ENCODE results near the gene TICAM1. TPM values are rescaled to one million over a fixed set of nuclear protein-coding genes. Genes with fewer than 3 reads are reported as not detected.
"Not testable (repeated sequence)": the region's sequence is repeated elsewhere in the genome, so short reads cannot be mapped to it uniquely, and the experiment has no call there.

The TICAM1 gene
- 1 to 10 TPM; 7.3 to 7.7 (median 7.6) TPM for polyA plus RNA-seq (ENCODE audit: insufficient read length in 3 of 3)
- long read RNA-seq, donor 1, partial matches to known transcripts, result 0 of 1 reads
- long read RNA-seq, donor 1, other reads (novel, unspliced or antisense), result 0 of 1 reads
- long read RNA-seq, donor 2, partial matches to known transcripts, result 0 of 3 reads
- long read RNA-seq, donor 2, other reads (novel, unspliced or antisense), result 0 of 3 reads
- long read RNA-seq, donor 3, partial matches to known transcripts, result 0 of 2 reads
- long read RNA-seq, donor 3, other reads (novel, unspliced or antisense), result 0 of 2 reads
- long read RNA-seq, donor 4, partial matches to known transcripts, result 0 of 3 reads
- long read RNA-seq, donor 4, other reads (novel, unspliced or antisense), result 0 of 3 reads
- long read RNA-seq, donor 5, partial matches to known transcripts, result 0 of 2 reads
- long read RNA-seq, donor 5, other reads (novel, unspliced or antisense), result 0 of 2 reads
- long read RNA-seq, donor 6, partial matches to known transcripts, result 0 of 3 reads
- long read RNA-seq, donor 6, other reads (novel, unspliced or antisense), result 0 of 3 reads
- long read RNA-seq, donor 7, transcript TICAM1-201 (2 exons, 2,676 nt), result major isoform, 6 of 6 reads
- long read RNA-seq, donor 7, partial matches to known transcripts, result 0 of 6 reads
- long read RNA-seq, donor 7, other reads (novel, unspliced or antisense), result 0 of 6 reads
- long read RNA-seq, donor 8, partial matches to known transcripts, result 0 of 1 reads
- long read RNA-seq, donor 8, other reads (novel, unspliced or antisense), result 0 of 1 reads
- long read RNA-seq, donor 9, transcript TICAM1-201 (2 exons, 2,676 nt), result major isoform, 5 of 5 reads
- long read RNA-seq, donor 9, partial matches to known transcripts, result 0 of 5 reads
- long read RNA-seq, donor 9, other reads (novel, unspliced or antisense), result 0 of 5 reads
- long read RNA-seq, donor 10, partial matches to known transcripts, result 0 of 4 reads
- long read RNA-seq, donor 10, other reads (novel, unspliced or antisense), result 0 of 4 reads
- long read RNA-seq, donor 11, partial matches to known transcripts, result 0 of 1 reads
- long read RNA-seq, donor 11, other reads (novel, unspliced or antisense), result 0 of 1 reads
- long read RNA-seq, donor 12, partial matches to known transcripts, result 0 of 2 reads
- long read RNA-seq, donor 12, other reads (novel, unspliced or antisense), result 0 of 2 reads
- long read RNA-seq, donor 13, partial matches to known transcripts, result 0 of 4 reads
- long read RNA-seq, donor 13, other reads (novel, unspliced or antisense), result 0 of 4 reads
- long read RNA-seq, donor 14, result 0 reads
- long read RNA-seq, donor 15, result 0 reads
- long read RNA-seq, donor 16, partial matches to known transcripts, result 0 of 4 reads
- long read RNA-seq, donor 16, other reads (novel, unspliced or antisense), result 0 of 4 reads

DNA sequence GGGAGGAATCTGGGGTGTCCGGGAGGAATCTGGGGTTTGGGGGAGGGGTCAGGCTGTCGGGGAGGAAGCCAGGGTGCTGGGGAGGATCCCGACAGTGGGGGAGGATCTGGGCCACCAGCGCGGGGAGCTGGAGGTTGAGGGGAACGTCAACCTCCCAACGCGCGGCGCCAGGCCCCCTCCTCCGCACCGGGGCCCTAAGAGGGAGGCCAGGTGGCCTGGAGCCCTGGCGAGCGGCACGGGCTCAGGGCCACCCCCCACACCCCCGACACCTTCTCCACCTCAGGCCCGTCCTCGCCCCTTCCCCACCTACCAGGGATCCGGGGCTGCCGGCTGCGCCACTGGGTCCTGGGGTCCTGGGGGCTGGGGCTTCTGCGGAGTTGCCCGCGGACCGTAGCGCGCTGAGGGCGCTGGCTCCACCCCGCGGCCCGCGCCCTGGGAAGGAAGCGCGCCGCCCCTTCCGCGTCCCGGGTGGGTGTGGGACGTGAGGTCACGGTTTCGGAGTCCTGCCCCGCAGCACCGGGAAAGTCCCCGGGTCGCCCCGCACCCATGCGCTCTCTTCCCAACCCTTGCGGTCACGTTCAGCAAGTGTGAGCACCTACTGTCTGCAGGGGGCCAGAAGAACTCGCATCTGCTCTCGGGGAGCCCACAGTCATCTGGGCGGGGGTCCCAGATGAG, at the start of gene TICAM1:
Gene TICAM1, minus strand, starts transcription at position 409 of the 675 bp plus-strand sequence. CDS start 13,335 bp downstream, outside the sequence.
- DNase-seq, result peak; percentile 38

DNA sequence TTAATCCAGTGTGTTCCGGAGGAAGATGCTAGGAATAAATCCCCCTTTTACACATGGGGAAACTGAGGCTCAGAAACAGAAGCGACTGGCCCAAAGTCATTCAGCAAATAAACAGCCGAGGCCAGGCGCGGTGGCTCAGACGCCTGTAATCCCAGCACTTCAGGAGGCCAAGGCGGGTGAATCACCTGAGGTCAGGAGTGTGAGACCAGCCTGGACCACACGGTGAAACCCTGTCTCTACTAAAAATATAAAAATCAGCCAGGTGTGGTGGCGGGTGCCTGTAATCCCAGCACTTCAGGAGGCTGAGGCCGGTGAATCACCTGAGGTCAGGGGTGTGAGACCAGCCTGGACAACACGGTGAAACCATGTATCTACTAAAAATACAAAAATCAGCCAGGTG, 47.5 kb upstream of the TICAM1 start:
- no peak for DNase-seq

DNA sequence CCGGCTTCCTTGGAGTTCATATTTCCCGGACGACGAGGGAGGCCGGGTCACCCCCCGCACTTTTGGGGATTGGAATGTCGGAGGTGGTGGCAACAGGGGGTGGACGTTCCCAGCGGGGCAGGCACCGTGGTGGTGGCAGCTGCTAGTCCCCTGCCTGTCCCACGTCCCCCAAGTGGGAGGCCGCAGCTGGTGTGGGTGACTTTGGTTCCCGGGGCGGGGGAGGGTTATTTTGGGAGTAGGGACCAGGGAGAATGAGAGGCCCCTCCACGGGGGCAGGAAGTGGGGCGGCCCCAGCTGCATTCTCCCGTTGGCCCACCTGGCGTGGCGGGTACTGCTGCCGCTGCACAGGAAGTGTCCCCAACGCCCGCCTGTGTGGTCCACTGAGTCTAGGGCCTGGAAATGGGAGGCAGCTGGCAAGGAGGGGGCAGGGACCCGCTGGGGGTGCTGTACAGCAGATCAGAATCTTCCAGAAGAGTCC, 47.0 kb upstream of the TICAM1 start:
- peak; percentile 40 for DNase-seq

DNA sequence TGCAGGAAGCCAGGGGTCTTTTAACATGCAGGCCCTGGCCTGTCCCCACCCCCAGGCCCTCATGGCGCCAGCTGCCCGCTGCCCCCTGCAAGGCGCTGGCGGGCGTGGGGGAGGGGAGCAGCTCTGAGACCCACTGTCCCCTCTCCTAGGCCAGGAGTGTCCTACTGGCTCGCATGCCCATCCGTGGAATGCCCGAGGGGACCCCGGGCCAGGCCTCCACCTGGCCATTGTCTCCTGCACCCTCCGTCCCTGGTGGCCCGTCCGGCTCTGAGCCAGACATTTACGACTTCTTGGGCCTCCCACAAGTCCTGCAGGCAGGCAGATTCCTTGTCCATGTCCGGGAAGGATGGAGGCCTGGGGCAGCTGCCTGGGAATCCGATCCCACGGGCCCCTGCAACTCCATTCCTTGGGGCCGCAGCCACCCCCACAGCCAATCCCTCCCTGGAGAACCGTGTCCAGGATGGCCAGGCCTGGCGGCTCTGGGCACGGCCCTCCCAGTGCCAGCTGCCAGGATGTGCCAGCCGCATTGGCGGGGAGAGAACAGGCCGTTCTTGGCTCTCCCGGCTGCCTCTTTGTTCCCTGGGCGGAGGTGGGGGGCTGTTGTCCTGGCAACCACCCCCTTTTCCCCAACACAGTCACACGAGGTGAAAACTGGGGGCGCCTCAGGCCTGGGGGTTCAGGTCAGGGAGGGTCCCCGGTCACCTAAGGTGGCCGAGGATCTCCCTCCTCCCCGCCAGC, 46.4 kb upstream of the TICAM1 start:
- DNase-seq, result no peak

DNA sequence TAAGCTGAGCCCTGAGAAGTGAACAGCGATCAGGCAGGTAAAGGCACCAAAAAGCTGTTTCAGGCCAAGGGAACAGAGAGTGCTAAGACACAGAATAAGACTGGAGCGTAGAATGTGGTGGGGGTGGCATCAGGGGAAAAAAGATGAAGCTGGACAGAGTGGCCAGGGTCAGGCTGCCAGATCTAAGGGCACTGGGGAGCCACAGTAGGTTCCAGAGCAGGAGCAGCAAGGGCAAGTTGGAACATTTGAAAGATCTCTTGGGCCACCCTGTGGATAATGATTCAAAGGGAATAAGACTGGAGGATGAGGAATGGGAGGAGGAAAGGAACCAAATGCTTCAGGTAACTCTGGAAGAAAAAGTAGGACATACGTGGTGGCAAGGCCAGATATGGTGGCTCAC, 42.4 kb upstream of the TICAM1 start:
- DNase-seq, result no peak

DNA sequence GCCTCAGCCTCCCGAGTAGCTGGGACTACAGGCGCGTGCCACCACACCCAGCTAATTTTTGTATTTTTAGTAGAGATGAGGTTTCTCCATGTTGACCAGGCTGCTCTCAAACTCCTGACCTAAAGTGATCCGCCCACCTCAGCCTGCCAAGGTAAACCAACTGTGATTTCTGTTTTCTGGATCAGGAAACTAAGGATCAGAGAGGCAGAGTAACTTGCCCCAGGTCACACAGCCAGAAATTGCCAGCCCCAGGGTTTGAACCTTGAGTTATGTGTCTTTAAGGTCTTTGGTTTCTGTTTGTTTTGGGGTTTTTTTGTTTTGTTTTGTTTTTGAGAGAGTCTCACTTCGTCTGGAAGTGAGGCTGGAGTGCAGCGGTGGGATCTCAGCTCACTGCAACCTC, 40.2 kb upstream of the TICAM1 start:
- DNase-seq, result no peak

DNA sequence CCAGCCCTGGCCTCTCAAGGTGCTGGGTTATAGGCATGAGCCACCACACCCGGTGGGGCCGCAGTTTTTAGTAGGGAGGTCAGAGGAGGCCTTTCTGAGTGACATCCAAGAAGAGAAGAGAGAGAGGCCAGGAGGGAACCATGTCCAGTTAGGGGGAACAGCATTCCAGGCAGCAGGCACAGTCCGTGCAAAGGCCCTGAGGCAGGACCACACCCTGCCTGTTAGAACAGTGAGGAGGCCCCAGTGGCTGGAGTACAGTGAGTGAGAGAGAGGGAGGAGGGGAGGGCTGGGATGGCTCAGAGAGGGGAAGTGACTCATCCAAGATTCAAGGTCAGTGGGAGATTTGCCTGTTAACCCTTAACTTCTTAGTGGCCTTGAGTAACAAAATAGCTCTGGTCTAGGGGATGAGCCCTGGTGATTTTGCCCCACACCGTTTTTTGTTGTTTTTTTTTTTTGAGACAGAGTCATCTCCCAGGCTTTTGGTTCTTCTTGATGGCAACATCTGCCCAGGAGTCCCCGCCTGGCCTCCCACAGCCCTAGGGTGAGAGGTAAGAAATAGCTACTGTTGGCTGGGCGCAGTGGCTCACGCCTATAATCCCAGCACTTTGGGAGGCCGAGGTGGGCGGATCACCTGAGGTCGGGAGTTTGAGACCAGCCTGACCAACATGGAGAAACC, 38.7 kb upstream of the TICAM1 start:
- no peak for DNase-seq

DNA sequence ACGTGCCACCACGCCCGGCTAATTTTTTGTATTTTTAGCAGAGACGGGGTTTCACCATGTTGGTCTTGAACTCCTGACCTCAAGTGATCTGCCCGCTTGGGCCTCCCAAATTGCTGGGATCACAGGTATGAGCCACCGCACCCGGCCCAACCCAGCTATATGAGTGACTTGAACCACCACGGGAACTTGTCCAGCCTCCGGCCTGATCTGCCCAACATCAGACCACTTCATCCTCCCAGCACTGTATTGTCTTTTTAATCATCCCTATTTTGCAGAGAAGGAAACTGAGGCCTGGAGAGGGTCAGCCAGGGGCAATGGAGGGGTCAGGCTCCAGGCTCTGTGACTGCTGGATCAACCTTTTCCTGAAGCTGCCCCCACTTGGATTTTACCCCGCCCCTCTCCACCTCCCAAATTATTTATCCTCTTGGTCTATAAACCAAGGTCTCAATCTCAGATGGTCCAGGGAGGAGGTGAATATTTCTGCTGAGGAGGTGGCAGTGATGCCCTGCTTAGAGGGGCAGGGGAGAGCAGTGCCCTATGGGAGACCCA, 36.8 kb upstream of the TICAM1 start:
- no peak for DNase-seq

DNA sequence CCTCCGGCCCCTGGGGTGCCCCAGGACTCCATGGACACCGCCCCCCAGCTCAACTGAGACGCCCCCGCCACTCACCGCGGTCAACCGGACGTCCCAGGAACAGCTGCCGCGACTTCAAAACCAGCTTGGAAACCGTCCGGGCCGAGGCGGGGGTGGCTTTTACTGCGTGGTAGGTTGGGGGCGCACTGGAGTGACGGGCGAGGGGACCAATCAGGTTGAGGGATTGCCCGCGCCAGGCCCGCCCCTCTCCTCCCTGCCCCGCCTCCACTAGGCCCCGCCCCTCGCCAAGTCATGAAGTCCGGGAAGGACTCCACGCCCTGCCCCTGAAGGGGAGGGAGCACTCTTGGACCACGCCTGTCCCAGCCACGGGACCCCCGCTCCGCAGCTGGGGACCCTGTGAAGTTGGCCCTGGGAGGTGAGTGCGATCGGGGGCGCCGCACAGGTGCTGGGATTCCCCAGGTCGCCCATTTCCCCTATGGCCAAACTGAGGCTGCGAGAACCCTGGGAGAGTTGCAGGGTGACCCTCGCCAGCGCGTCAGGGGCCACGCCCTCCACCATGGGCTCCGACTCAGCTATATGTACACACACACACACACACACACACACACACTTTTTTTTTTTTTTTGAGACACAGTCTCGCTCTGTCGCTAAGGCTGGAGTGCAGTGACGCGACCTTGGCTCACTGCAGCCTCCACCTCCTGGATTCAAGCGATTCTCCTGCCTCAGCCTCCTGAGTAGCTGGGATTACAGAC, 36.2 kb upstream of the TICAM1 start, which contains the start of gene PLIN3:
Gene PLIN3, minus strand, starts transcription at position 134 of the 752 bp plus-strand sequence. CDS start 6,273 bp downstream, outside the sequence.
- peak; percentile 93 for DNase-seq

DNA sequence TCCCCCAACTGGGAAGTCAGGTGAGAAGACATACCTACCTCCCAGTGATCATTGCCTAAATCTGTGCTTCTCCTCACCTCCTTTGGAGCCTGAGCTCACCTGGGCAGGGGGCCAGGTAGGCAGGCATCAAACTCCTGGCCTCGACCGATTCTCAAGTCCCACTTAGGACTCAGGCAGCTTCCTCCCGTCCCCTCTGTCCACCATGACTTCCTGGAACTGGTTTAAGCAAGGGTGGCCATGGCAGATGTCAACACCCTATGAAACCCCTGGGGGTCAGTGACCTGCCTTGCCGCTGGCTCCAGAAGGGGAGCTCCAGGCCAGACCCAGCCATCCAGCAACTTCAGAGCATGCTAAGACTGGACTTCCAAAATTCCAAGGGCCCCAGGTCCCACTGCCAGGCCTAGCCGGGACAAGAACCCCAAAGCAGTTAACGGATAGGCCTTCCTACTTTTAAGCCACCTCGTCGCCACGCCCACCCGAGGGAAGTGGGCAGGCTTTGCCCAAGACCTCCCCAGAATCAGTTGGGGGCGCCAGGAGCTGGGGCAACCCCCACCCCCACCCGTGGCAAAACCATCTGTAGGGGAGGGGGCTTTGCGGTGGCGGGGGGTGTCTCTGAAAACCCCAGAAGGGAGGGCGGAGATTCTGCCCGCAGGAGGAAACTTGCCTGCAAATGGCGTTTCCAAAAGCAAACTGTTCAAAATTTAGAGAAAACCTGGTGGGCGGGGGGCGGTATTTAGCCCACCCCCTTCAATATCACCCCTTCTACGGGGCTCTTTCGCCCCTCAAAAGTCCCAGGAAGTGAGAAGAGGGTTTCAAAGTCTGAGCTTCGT, 35.3 kb upstream of the TICAM1 start:
- DNase-seq, result no peak

DNA sequence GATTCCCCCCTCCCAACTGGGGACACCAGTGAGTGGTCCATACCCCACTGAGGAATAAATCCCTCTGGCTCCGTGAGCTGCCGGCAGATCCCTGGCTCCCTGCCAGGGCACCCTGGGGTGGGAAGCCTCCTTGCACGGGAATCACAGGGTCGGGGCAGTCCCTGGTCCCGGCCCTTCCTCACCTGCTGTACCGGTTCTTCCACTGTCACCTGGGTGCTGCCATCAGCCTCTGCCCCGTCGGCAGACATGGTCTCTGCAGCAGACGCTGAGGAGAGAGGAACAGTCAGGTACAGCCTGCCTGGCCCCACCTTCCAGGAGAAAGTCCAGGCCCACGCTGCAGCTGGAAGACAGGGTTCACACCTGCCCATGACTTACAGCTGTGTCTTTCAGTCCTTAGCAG, 29.6 kb upstream of the TICAM1 start:
- no peak for DNase-seq

DNA sequence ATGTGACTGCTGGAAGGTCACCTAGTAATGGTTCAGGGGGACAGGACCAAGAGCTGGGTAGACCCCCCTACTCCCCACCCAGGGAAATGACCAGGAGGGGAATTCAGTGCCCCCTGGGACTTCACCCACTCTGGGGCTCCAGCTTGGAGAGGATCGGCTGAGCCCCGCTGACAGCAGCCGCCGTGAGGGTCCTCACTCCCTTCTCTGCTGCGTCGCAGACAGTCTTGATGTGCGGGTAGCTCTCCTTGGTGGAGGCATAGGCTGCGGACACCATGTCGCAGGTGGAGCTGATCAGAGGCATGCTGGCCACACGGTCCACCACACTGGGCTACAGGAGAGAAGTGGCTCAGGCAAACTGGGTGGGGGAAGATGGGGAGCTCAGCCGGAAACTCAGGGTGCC, 28.2 kb upstream of the TICAM1 start:
- DNase-seq, result no peak

DNA sequence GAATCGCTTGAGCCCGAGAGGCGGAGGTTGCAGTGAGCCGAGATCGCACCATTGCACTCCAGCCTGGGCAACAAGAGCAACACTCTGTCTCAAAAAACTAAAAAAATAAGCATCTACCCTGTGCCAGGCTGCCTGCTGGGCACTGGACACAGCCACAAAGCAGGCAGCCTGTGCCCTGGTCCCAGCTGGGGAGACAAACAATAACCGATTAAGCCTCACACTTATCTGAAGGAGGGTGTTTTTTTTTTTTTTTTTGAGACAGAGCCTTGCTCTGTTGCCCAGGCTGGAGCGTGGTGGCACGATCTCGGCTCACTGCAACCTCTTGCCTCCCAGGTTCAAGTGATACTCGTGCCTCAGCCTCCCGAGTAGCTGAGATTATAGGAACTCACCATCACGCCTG, 25.0 kb upstream of the TICAM1 start:
- DNase-seq, result not testable (repeated sequence)

DNA sequence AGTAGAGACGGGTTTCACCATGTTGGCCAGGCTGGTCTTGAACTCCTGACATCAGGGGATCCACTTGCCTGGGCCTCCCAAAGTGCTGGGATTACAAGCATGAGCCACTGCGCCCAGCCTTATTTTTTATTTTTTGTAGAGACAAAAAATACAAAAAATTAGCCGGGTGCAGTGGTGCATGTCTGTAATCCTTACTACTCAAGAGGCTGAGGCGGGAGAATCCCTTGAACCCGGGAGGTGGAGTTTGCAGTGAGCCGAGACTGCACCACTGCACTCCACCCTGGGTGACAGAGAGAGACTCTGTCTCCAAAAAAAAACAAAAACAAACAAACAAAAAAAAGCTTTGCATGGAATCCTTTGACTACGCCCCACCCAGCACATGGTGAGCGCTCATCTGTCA, 22.0 kb upstream of the TICAM1 start:
- DNase-seq, result not testable (repeated sequence)

DNA sequence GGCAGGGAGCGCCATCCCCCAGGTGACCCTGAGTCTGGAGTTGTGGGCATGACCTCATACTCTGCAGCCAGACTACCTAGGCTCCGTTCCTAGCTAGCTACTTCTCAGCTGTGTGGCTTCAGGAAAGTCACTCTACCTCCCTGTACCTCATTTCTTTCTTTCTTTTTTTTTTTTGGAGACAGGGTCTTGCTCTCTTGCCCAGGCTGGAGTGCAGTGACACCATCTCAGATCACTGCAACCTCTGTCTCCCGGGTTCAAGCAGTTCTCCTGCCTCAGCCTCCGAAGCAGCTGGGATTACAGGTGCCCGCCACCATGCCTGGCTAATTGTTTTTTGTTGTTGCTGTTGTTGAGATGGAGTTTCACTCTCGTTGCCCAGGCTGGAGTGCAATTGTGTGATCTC, 21.0 kb upstream of the TICAM1 start:
- DNase-seq, result no peak

DNA sequence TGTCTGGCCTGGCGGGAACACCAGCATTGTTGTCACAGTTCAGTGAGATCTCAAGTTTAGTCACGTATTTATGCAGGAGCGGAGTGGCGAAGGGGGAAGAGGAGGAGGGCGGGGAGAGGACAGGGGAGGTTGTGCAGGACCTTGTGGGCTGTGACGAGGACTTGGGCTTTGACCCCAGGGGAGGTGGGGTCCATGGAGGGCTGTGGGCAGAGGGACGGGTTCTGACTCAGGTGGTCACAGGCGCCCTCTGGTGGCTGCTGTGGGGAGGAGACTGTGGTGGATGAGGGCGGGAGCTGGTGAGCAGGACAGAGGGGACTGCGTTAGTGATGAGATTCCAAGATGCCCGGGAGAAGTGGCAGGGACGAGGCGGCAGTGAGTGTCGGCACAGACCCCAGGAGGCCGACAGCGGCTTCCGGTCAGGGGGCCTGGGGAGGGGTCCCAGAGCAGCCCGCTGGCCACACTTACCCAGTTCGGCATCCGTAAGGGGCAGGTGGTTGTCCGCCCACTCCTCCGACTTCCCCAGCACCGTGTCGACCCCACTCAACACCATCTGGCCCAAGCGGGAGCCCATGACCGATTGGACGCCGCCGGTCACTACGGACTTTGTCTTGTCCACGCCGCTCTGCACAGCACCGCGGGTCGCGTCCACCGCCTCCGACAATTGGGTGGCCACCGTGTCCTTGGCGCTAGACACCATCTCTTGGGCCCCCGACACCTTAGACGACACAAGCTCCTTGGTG, 20.2 kb upstream of the TICAM1 start:
- peak; percentile 83 for DNase-seq

DNA sequence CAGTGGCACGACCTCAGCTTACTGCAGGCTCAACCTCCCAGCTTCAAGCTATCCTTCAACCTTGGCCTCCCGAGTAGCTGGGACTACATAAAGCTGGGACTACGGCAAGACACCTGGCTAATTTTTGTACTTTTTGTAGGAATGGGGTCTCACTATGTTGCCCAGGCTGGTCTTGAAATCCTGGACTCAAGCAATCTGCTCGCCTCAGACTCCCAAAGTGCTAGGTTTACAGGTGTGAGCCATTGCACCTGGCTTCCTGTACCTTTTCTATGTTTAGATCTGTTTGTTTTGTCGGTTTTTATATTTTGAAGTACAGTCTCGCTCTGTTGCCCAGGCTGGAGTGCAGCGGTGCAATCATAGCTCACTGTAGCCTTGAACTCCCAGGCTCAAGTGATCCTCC, 17.5 kb upstream of the TICAM1 start:
- DNase-seq, result no peak
